ACC112 (cell line): ENCODE measurements around the gene ARL4D.

Source experiments
- H2AFZ ChIP-seq: fragments of 200-600 bp; sonication (generic); one replicate; pipeline ENCODE4 v1.6.0; 2017; ENCODE audit warnings: antibody characterized with exemption, low read length; ENCODE audit not compliant: unreplicated experiment
- H3K27ac ChIP-seq: fragments of 200-600 bp; sonication (generic); 2 replicates; pipeline ENCODE4 v1.5.1; 2014; ENCODE audit warnings: low read depth, mild to moderate bottlenecking, antibody characterized with exemption, low read length, moderate library complexity
- H3K27me3 ChIP-seq: fragments of 200-600 bp; sonication (generic); 2 replicates; pipeline ENCODE4 v1.6.1; 2014; ENCODE audit warnings: mild to moderate bottlenecking, antibody characterized with exemption, low read length, moderate library complexity, mixed read lengths; ENCODE audit not compliant: insufficient read depth
- H3K36me3 ChIP-seq: fragments of 200-600 bp; sonication (generic); 2 replicates; pipeline ENCODE4 v1.6.1; 2016; ENCODE audit warnings: mild to moderate bottlenecking, antibody characterized with exemption, low read length, moderate library complexity, mixed read lengths; ENCODE audit not compliant: insufficient read depth
- H3K4me1 ChIP-seq: fragments of 200-600 bp; sonication (generic); one replicate; pipeline ENCODE4 v1.6.1; 2016; ENCODE audit warnings: low read length, mixed read lengths; ENCODE audit not compliant: insufficient read depth, unreplicated experiment, control insufficient read depth
- H3K4me3 ChIP-seq: fragments of 200-600 bp; sonication (generic); 2 replicates; pipeline ENCODE4 v1.5.1; 2014; ENCODE audit warnings: mild to moderate bottlenecking, low read depth, low read length
- H3K79me2 ChIP-seq: fragments of 200-600 bp; sonication (generic); one replicate; pipeline ENCODE4 v1.6.0; 2016; ENCODE audit warnings: low read length; ENCODE audit not compliant: control insufficient read depth, unreplicated experiment, insufficient read depth

The ARL4D gene

GRCh38 chr17:43398724-43399595 lies at the start of gene ARL4D:
ARL4D (plus strand) TSS chr17:43398993; CDS start chr17:43399733, 740 bp downstream.
- Histone ChIP-seq H3K27me3 (no peaks in the 10 kb centered on the region), H3K4me1 (peaks cover 22% of the 10 kb centered on the region), H3K36me3 (peaks cover 21% of the 10 kb centered on the region; the same call in 1 of the 2 replicates), H3K79me2 (peaks cover 38% of the 10 kb centered on the region), H2AFZ (peak within 1 kb of the TSS; percentile 70), H3K27ac (peak within 1 kb of the TSS; percentile 98), H3K4me3 (peak within 1 kb of the TSS; percentile 85)

GRCh38 chr17:43349142-43349541 lies 49.7 kb upstream of the ARL4D start:
- Histone ChIP-seq H3K36me3 (peaks cover 53% of the 10 kb centered on the region), H3K4me3 (no peak overlapping the region), H3K27me3 (no peaks in the 10 kb centered on the region), H2AFZ (no peak overlapping the region), H3K27ac (no peak overlapping the region), H3K4me1 (peaks cover 6% of the 10 kb centered on the region), H3K79me2 (peaks cover 57% of the 10 kb centered on the region)

DNA sequence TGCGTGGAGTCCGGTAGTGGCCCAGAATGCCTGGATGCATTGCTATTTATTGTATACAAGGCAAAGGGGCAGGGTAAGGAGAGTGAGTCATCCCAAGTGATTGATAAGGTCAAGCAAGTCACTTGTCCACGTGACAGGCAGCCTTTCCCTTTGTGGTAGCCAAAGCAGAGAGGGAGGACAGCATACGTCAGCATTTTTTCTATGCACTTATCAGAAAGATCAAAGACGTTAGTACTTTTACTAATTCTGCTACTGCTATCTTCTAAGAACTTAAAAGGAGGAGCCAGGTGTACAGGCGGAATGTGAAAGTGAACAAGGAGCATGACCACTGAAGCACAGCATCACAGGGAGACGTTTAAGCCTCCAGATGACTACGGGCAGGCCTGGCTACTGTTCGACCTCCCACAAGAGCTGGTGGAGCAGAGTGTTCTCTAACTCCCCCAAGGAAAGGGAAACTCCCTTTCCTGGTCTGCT lies 47.9 kb upstream of the ARL4D start:
- Histone ChIP-seq H3K36me3 (peaks cover 46% of the 10 kb centered on the region), H3K4me3 (no peak overlapping the region), H3K79me2 (peaks cover 52% of the 10 kb centered on the region), H3K4me1 (peaks cover 5% of the 10 kb centered on the region), H3K27me3 (no peaks in the 10 kb centered on the region), H3K27ac (no peak overlapping the region), H2AFZ (no peak overlapping the region)

GRCh38 chr17:43351691-43352090 lies 47.1 kb upstream of the ARL4D start:
- H3K27ac ChIP-seq = no peak overlapping the region
- peaks cover 9% of the 10 kb centered on the region for H3K4me1 ChIP-seq
- peaks cover 46% of the 10 kb centered on the region for H3K36me3 ChIP-seq
- peaks cover 60% of the 10 kb centered on the region for H3K79me2 ChIP-seq
- H3K4me3 ChIP-seq = no peak overlapping the region
- no peaks in the 10 kb centered on the region for H3K27me3 ChIP-seq
- H2AFZ ChIP-seq = no peak overlapping the region

GRCh38 chr17:43352579-43353331 lies 46.0 kb upstream of the ARL4D start:
- H2AFZ ChIP-seq = no peak overlapping the region

GRCh38 chr17:43353393-43353792 lies 45.4 kb upstream of the ARL4D start:
- H3K36me3 ChIP-seq = peaks cover 30% of the 10 kb centered on the region
- peaks cover 25% of the 10 kb centered on the region for H3K4me1 ChIP-seq
- H3K4me3 ChIP-seq = no peak overlapping the region
- H3K27me3 ChIP-seq = no peaks in the 10 kb centered on the region
- H3K27ac ChIP-seq = no peak overlapping the region
- H2AFZ ChIP-seq = no peak overlapping the region
- peaks cover 63% of the 10 kb centered on the region for H3K79me2 ChIP-seq

More at GRCh38 chr17:43352579-43353331, 46.0 kb upstream of the ARL4D start:
- H3K27me3 ChIP-seq = no peaks in the 10 kb centered on the region
- peaks cover 60% of the 10 kb centered on the region for H3K79me2 ChIP-seq
- H3K4me1 ChIP-seq = peaks cover 19% of the 10 kb centered on the region
- H3K36me3 ChIP-seq = peaks cover 36% of the 10 kb centered on the region
- no peak overlapping the region for H3K4me3 ChIP-seq
- H3K27ac ChIP-seq = no peak overlapping the region

DNA sequence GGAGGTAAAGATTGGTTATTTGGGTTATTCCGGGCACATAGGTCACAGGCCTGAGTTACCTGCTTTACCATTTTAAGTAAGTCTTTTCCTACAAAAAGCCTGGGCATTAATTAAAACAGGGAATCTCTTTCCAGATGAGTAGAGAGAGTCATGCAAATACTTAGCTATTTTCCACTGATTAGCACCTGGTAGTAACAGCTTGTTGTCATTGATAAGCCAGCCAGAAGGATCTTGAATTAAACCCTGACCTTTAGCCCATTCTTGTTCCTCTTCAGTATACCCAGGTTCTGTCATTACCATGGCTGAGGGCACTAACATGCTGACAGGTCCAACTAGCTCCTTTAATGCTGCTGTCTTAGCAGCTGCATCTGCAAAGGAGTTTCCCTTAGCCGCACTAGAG lies 44.4 kb upstream of the ARL4D start:
- no peak overlapping the region for H3K27ac ChIP-seq
- no peak overlapping the region for H3K4me3 ChIP-seq
- H3K4me1 ChIP-seq = peaks cover 28% of the 10 kb centered on the region
- peaks cover 73% of the 10 kb centered on the region for H3K79me2 ChIP-seq
- no peaks in the 10 kb centered on the region for H3K27me3 ChIP-seq
- H3K36me3 ChIP-seq = peaks cover 26% of the 10 kb centered on the region
- H2AFZ ChIP-seq = no peak overlapping the region

- Histone ChIP-seq H3K36me3 (peaks cover 13% of the 10 kb centered on the region; the same call in 1 of the 2 replicates), H3K79me2 (peaks cover 71% of the 10 kb centered on the region), H3K4me1 (peaks cover 34% of the 10 kb centered on the region), H2AFZ (no peak overlapping the region), H3K27me3 (no peaks in the 10 kb centered on the region), H3K27ac (peak overlapping the region; percentile 34; the same call in 1 of the 2 replicates), H3K4me3 (peak overlapping the region; percentile 23; the same call in 1 of the 2 replicates)
Measured at GRCh38 chr17:43356450-43356849, 42.3 kb upstream of the ARL4D start.

GRCh38 chr17:43356999-43357398 lies 41.8 kb upstream of the ARL4D start:
- Histone ChIP-seq H3K27ac (peak overlapping the region; percentile 34; the same call in 1 of the 2 replicates), H3K4me3 (peak overlapping the region; percentile 23; the same call in 1 of the 2 replicates), H3K4me1 (peaks cover 34% of the 10 kb centered on the region), H3K36me3 (peaks cover 9% of the 10 kb centered on the region; the same call in 1 of the 2 replicates), H3K79me2 (peaks cover 67% of the 10 kb centered on the region), H3K27me3 (no peaks in the 10 kb centered on the region), H2AFZ (no peak overlapping the region)

- no peaks in the 10 kb centered on the region for H3K27me3 ChIP-seq
- H3K4me3 ChIP-seq = peak overlapping the region; percentile 86
- peaks cover 3% of the 10 kb centered on the region; the same call in 1 of the 2 replicates for H3K36me3 ChIP-seq
- H3K27ac ChIP-seq = peak overlapping the region; percentile 92
- peaks cover 62% of the 10 kb centered on the region for H3K79me2 ChIP-seq
- no peak overlapping the region for H2AFZ ChIP-seq
- H3K4me1 ChIP-seq = peaks cover 29% of the 10 kb centered on the region
Measured at GRCh38 chr17:43359469-43360110, 39.2 kb upstream of the ARL4D start.
